ENCODE measurements around the gene RREB1. TPM values are rescaled to one million over a fixed set of nuclear protein-coding genes. Genes with fewer than 3 reads are reported as not detected.

RREB1 gene
- polyA plus RNA-seq, 12 donors, result 14.2 to 31.9 (median 19.6) TPM; not detected in 1

DNA sequence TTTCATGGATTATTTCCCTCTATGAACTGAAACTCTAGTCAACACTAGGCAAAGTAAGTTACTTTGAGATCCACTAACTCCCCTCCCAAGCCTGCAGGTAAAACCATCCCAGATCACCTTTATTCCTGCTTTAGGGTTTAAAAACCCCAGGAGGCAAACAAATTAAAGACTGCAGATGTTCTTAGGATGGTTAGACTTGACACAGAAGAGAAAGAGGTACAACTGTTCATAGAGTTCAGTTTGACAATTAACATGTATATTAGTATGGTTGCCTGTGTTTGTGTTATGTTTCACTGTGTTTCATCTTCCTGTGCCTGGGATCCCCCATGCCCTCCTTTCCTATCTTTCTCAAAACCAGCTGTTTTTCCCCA is 53.5 kb downstream of the RREB1 start:
- no peak for DNase-seq

- DNase-seq, result no peak
These were observed 54.1 kb downstream of the RREB1 start for GRCh38 chr6:7161845-7162244.

DNA sequence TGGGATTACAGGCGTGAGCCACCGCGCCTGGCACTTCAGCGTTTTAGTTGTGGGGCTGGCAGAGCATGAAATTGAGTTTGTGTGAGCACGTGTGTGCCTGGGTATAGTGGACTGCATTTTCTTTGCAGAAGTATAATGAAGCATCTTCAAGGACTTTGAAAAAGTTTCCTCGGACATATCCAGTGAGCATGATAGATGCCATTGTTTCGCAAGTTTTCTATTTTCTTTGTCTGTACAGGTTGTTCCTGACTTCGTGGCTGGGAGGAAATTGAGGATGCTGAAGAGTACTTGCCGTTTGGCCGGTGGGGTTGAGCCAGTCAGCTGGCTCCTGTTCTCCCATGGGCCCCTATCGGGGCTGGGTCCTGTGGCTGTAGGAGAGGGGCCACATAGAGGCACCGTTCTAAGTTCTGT is 55.9 kb downstream of the RREB1 start:
- DNase-seq, result no peak

DNA sequence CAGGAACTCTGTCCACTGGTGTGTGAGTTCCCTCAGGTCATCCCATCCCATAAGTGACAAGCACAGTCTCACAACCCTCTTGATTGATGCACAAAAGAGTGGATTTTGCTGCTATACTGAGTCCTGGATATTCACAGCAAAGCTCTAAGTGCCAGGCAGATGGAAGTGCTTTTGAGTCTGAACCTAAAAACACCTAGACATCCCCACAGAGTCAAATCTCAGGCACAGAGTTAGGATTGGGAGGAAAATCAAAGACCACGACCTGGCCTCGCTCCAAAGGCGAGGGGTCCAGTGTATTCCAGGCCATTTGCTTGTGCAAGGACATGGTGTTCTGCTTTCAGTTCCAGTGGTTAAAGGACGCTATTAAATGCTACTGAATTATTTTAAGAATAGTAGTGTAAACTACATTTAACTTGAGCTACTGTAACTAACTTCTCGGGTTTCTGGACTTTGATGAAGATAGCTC is 56.8 kb downstream of the RREB1 start:
- no peak for DNase-seq

DNA sequence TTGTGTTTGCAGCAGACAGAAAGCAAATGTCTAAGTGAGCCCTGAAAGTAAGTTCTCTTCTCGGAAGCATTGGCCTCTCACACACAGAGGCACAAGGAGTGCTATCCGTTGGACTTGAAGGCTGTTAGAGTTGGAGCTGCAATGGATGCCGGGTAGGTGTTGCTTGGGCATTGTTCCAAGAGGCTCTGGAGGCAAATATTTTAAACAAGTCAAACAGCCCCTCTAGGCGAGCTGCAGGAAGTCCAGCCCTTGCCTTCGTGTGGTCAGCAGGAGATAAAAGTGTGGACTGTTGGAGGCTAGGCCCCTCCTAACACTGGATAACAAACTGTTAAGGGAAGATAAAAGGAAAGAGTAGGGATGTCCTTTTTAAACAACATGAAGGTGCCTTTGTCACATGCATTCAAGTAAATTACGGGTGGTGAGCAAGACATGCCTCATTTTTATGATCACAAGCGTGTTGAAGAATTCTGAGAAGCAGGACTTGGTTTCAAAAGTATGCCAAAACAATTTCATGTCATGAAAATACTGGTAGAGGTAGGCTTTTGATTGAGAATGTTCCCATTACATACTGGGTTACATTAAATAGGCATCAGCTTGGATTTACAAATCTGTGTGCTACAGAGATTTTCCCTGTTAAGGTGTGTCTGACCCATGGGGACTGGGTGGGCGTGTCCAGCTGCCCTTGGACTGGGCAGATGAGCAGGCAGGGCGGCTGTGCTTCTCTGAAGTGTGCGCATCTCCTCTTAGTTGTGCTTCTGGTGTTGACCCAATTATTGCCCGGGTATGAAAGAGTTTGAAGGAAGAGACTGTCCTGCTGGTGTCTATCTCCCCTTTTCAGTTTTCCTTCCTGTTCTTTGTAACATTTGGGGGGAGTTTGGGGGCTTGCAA is 57.5 kb downstream of the RREB1 start:
- no peak for DNase-seq

DNA sequence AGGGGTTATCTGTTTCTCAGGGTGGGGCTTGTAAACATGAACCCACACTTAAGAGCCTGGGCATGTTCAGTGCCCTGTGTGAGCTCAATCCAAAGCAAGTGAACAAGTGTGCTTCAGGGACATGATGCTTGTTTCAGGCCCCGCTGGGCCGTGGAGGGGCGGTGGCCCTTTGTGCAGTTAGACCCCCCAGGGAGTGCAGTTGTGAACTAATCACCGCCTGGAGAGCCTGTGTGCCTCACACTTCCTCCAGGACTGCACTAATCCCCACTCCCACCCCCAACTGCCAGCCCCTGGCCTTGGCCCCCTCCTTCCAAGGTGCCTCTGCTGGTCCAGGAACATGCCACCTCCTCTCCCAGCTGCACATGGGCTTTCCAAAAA is 58.1 kb downstream of the RREB1 start:
- no peak for DNase-seq

GRCh38 chr6:7166410-7167293 is 58.9 kb downstream of the RREB1 start:
- DNase-seq, result no peak

DNA sequence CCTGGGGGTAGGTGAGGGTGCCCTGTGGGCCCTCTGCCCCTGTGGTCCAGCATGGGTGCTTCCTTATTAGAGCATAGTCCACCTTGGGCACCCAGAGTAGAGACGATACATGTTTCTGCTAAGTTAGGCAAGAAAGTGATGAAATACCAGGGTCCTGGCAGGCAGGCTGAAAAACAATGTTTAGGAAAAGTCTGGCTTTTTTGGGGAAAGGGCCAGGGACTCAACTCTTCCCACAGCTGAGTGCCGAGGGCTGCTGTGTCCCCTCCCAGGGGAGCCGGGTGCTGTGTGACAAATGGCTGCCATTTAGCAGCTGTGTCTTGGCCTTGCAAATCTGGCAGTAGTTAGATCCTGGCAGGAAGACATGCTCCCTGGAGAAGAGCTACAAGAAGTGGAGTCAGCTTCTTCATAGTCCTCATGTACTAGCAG is 61.5 kb downstream of the RREB1 start:
- no peak for DNase-seq

DNA sequence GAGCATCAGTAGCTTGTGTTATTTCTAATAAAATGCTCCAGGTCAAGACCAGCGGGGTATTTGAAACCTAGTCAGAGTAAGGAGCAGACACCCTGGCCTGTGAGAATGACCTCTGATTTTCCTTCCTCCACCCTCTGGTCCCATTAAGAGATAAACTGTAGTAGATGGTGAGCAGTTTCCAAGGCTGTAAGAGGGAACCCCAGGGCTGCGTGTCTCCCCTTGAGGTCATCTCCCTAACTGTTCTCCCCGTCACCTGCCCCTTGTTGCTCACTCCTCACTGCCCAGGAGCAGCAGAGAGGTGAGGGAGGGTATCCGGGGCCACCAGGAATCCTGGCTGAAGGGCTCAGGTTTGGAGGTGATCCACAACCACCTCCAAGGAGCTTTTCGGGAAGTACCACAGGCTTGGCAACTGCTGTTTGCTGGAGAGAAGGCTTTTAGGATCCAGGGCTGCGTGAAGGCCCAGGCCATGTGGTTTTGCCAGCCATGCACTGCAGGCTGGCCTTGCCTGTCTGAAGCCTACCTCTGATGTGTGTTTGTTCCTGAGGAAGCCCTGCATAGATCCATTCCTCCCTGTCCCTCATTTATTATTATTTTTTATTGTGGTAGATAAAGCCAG is 62.5 kb downstream of the RREB1 start:
- no peak for DNase-seq

DNA sequence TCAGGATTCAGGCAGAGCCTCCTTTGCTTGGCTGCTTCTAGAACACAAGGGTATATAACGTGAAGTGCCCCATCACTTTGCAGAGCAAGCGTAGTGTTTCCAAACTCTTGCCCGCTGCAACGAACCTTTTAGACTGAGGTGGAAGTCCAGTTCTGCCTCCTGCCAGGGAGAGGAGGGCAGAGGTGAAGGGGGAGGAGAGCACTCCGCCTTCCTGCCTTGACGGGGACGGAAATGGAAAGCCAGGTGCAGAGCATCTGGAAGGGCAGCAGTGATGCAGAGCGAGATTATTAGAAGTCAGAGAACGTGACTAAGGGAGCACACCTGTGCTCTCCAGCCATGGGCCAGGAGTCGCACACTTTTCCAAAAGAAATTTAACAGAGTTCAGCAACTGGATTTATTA is 63.4 kb downstream of the RREB1 start:
- no peak for DNase-seq

- DNase-seq, result no peak
These were observed 64.0 kb downstream of the RREB1 start for GRCh38 chr6:7171733-7172132.

- DNase-seq, result no peak
These were observed 64.9 kb downstream of the RREB1 start for GRCh38 chr6:7172649-7173048.

- no peak for DNase-seq
These were observed 66.2 kb downstream of the RREB1 start for GRCh38 chr6:7173843-7174503.

DNA sequence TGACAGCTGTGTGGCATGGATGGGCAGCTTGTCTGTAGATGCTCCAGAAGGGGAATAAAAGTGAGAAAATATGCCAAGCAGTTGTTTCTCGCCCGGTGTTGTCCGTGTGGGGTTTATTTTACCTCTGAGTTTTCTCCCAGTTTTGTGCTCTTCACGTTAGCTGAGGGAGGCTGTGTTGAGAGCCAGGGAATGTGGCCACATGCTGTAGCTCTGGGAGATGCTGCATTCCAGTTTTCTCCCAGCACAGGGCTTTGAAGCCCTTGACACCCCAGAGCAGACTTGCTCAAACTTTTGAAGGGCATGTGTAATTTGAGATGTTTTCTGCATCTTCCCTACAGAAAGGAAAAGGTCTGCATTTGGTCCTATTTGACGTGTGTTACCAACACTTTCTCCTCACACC is 67.7 kb downstream of the RREB1 start:
- DNase-seq, result no peak

DNA sequence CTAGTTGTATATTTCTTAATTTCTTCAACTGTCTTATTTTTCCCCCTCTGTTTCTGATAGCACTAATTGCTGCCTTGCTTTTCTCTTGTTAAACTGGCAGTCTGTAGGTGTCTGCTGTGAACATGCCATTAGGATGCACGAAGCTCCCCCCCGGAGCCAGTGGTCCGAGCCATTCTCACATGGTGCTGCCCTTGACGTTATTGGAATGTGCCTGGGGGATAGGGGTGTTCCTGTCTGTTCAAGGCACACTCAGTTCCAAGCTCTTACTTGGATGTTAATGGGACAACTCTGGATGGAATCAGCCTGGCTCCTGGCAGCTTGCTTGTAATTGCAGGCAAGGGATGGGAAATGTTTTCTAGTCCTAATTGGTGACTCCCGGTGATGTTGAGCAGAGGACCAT is 68.4 kb downstream of the RREB1 start:
- no peak for DNase-seq

DNA sequence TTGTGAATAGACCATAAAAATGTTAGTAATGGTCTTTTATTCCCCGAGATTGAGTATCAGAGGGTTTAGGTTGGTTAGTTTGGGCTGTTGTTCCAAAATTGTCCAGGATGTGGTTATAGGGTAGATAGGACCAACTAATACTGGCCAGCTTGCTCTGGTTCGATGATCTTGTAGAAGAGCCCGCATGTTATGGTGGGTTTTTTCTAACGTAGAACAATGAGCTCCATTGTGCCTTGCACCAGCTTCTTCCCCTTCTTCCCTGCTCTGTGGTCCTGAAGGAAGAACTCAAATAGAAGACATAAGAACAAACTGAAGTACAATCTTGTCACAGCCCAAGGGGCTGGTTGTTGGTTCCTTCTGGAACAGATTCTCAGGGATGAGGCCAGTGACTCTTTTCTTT is 70.5 kb downstream of the RREB1 start:
- DNase-seq, result no peak

- DNase-seq, result no peak
These were observed 73.0 kb downstream of the RREB1 start for GRCh38 chr6:7180751-7181150.

GRCh38 chr6:7183707-7184106 is 75.9 kb downstream of the RREB1 start:
- no peak for DNase-seq

- DNase-seq, result no peak
These were observed 76.7 kb downstream of the RREB1 start for GRCh38 chr6:7184502-7184901.

GRCh38 chr6:7185561-7185960 is 77.8 kb downstream of the RREB1 start:
- no peak for DNase-seq

GRCh38 chr6:7188492-7188891 is 80.7 kb downstream of the RREB1 start:
- no peak for DNase-seq

Measured in muscle of arm (tissue), 12 donors.